ENCODE measurements around the gene ELL2. TPM values are rescaled to one million over a fixed set of nuclear protein-coding genes. Genes with fewer than 3 reads are reported as not detected.
A peak's percentile ranks its signal among the peaks of the same experiment; 100 is the strongest.

The ELL2 gene
- total RNA-seq, 1 experiment from 2014 or later, result 27.5 TPM

DNA sequence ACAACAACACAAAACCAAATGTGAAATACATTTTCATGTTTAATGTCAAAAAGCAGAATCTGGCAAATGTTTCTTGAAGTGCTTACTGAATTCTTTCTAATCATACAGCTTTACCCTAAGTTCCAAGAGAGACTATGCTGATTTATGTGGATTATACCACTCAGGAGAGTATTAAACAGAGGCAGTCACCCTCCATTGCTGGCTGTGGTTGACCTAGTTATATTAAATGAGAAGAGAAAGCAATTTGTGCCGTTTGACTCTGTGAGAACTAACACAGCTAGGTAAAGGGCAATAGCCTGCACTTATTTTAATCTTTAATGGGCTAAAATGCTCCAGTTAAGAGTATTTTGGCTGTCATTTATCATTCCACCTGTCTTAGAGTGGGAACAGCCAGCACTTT is 62.6 kb downstream of the ELL2 start:
- no peak overlapping the region for H2BK15ac ChIP-seq (ENCODE audit: low read depth, low read length)
- no peaks in the 10 kb centered on the region for H3K9me3 ChIP-seq (ENCODE audit: control insufficient read depth, low read depth, low read length)
- H3K27me3 ChIP-seq (ENCODE audit: insufficient read depth, low read length), result no peaks in the 10 kb centered on the region
- H3K18ac ChIP-seq (ENCODE audit: insufficient read length, low read depth, low read length), result no peak overlapping the region
- H2BK120ac ChIP-seq (ENCODE audit: low read depth, low read length, poor library complexity, severe bottlenecking), result no peak overlapping the region
- H3K9ac ChIP-seq (ENCODE audit: extremely low read depth, insufficient read length, low read length), result no peak overlapping the region
- no peaks in the 10 kb centered on the region for H3K9me3 Mint-ChIP-seq
- H3K27me3 Mint-ChIP-seq (ENCODE audit: low read depth), result no peaks in the 10 kb centered on the region; the same call in 1 of the 2 replicates
- H3K36me3 Mint-ChIP-seq (ENCODE audit: insufficient read depth in 1 of 3, low read depth in 3 of 3), result peaks cover 0 to 19% (median 10%) of the 10 kb centered on the region in 3 experiments; a peak in 4 of 7 replicates
- no peaks in the 10 kb centered on the region for H3K79me1 ChIP-seq (ENCODE audit: insufficient read depth, low read depth, low read length, poor library complexity, severe bottlenecking)
- H3K14ac ChIP-seq (ENCODE audit: insufficient read depth, low read length), result no peak overlapping the region
- H3K56ac ChIP-seq (ENCODE audit: insufficient read length, low read depth, low read length), result no peak overlapping the region
- H3K4me1 ChIP-seq (ENCODE audit: insufficient read depth, low read length), result peaks cover 2% of the 10 kb centered on the region
- peaks cover 35 to 41% of the 10 kb centered on the region in 2 experiments for H3K4me1 Mint-ChIP-seq
- no peak overlapping the region for H3K23ac ChIP-seq (ENCODE audit: insufficient read length, low read depth, low read length)
- peak overlapping the region in 1 of 3 experiments; percentile 63; a peak in 1 of 7 replicates for H3K27ac Mint-ChIP-seq
- no peak overlapping the region for H2AFZ ChIP-seq (ENCODE audit: low read length)
- no peak for TF ChIP-seq CTCF (conservative IDR thresholded peaks at IDR 0.05)
- WGBS (ENCODE audit: extremely low coverage, insufficient read length, low lambda C conversion rate), result no CpG with 5 or more reads among the region's 1 CpG
- no peak overlapping the region for H3K27ac ChIP-seq (ENCODE audit: insufficient read length, low read depth, low read length)
- H2BK12ac ChIP-seq (ENCODE audit: insufficient read length, low read depth, low read length), result no peak overlapping the region
- H4K5ac ChIP-seq (ENCODE audit: insufficient read length, low read depth, low read length), result no peak overlapping the region
- H3K4me3 Mint-ChIP-seq, result no peak overlapping the region
- H2BK5ac ChIP-seq (ENCODE audit: insufficient read length, low read length), result no peak overlapping the region
- H3K79me2 ChIP-seq (ENCODE audit: insufficient read depth, low read length), result no peaks in the 10 kb centered on the region
- H3K23me2 ChIP-seq (ENCODE audit: insufficient read length, low read depth, low read length, poor library complexity, severe bottlenecking), result no peaks in the 10 kb centered on the region
- no peak overlapping the region for H3K4me2 ChIP-seq (ENCODE audit: insufficient read depth, insufficient read length, low read length)
- no peak for DNase-seq
- H4K20me1 ChIP-seq (ENCODE audit: control insufficient read depth, insufficient read depth, insufficient read length), result no peaks in the 10 kb centered on the region
- H4K8ac ChIP-seq (replicated peaks; ENCODE audit: insufficient read length, low read depth, low read length), result no peak overlapping the region
- no peak overlapping the region for H3K4ac ChIP-seq (ENCODE audit: low read depth, low read length)
- no peak overlapping the region for H2AK5ac ChIP-seq (ENCODE audit: insufficient read length, low read length)
- H2BK20ac ChIP-seq (ENCODE audit: low read depth, low read length, poor library complexity, severe bottlenecking), result no peak overlapping the region
- H4K91ac ChIP-seq (ENCODE audit: insufficient read length, low read depth, low read length), result no peak overlapping the region
- no peak overlapping the region for H3T11ph ChIP-seq (ENCODE audit: low read length)
